ENCODE results near the gene BNIP3.
"Not testable (repeated sequence)": the region's sequence is repeated elsewhere in the genome, so short reads cannot be mapped to it uniquely, and the experiment has no call there.

Gene BNIP3

GRCh38 chr10:131977323-131978096 is 4.2 kb downstream of the BNIP3 start:
- DNase-seq = no peak

GRCh38 chr10:131975796-131976195 is 5.9 kb downstream of the BNIP3 start:
- no peak for DNase-seq

- DNase-seq = no peak
These were observed 6.7 kb downstream of the BNIP3 start for GRCh38 chr10:131975003-131975402.

GRCh38 chr10:131974034-131974817 is 7.5 kb downstream of the BNIP3 start:
- no peak for DNase-seq

GRCh38 chr10:131973160-131973951 is 8.4 kb downstream of the BNIP3 start:
- no peak for DNase-seq

- DNase-seq = no peak
These were observed 9.2 kb downstream of the BNIP3 start for GRCh38 chr10:131972474-131973071.

GRCh38 chr10:131971591-131971990 is 10.1 kb downstream of the BNIP3 start:
- DNase-seq = no peak

GRCh38 chr10:131970946-131971345 is 10.8 kb downstream of the BNIP3 start:
- DNase-seq = no peak

GRCh38 chr10:131968949-131969348 is 12.8 kb downstream of the BNIP3 start:
- no peak for DNase-seq

- no peak for DNase-seq
These were observed 17.4 kb downstream of the BNIP3 start for GRCh38 chr10:131964298-131964697.

- no peak for DNase-seq
These were observed 17.9 kb downstream of the BNIP3 start for GRCh38 chr10:131963811-131964210.

- DNase-seq = no peak
These were observed 18.4 kb downstream of the BNIP3 start for GRCh38 chr10:131963350-131963749.

GRCh38 chr10:131961777-131962662 is 19.7 kb downstream of the BNIP3 start:
- no peak for DNase-seq

GRCh38 chr10:131961047-131961776 is 20.5 kb downstream of the BNIP3 start:
- DNase-seq = no peak

GRCh38 chr10:131960631-131961046 is 21.1 kb downstream of the BNIP3 start:
- DNase-seq = no peak

GRCh38 chr10:131959841-131960240 is 21.9 kb downstream of the BNIP3 start:
- DNase-seq = no peak

GRCh38 chr10:131955591-131956340 is 26.0 kb downstream of the BNIP3 start:
- no peak for DNase-seq

- no peak for DNase-seq
These were observed 27.3 kb downstream of the BNIP3 start for GRCh38 chr10:131954356-131954965.

GRCh38 chr10:131949908-131950307 is 31.8 kb downstream of the BNIP3 start:
- DNase-seq = not testable (repeated sequence)
